ENCODE measurements around the gene DYNC1H1.

Gene DYNC1H1

GRCh38 chr14:102089621-102090343 is 125.4 kb downstream of the DYNC1H1 start:
- TF ChIP-seq EZH2phosphoT487 (IDR thresholded peaks at IDR 0.05; ENCODE audit: borderline replicate concordance, low read length) = no peak
- TF ChIP-seq CTCF (IDR thresholded peaks at IDR 0.05; ENCODE audit: low read depth, low read length, poor library complexity, severe bottlenecking) = no peak
- Histone ChIP-seq H3K4me2 (ENCODE audit: low read length) (peak overlapping the region; percentile 87; the same call in 1 of the 2 replicates), H3K9me3 (ENCODE audit: control insufficient read depth, insufficient read depth, low read length) (no peaks in the 10 kb centered on the region), H3K4me1 (ENCODE audit: control insufficient read depth, low read length) (peaks cover 39% of the 10 kb centered on the region), H3K36me3 (ENCODE audit: control insufficient read depth, low read length) (peaks cover 19% of the 10 kb centered on the region), H4K20me1 (ENCODE audit: control insufficient read depth, insufficient read depth, low read depth, low read length) (peaks cover 14% of the 10 kb centered on the region), H3K4me3 (ENCODE audit: low read length) (no peak overlapping the region), H3F3A (ENCODE audit: control insufficient read depth, insufficient read depth) (peaks cover 22% of the 10 kb centered on the region), H3K27me3 (ENCODE audit: control insufficient read depth, low read length) (no peaks in the 10 kb centered on the region), H3K27ac (ENCODE audit: low read depth, low read length) (no peak overlapping the region), H3K79me2 (ENCODE audit: control insufficient read depth, low read length) (peaks cover 31% of the 10 kb centered on the region), H3K9me2 (replicated peaks; ENCODE audit: control insufficient read depth, low read length) (no peaks in the 10 kb centered on the region)

- Histone ChIP-seq H3K9me3 (ENCODE audit: control insufficient read depth, insufficient read depth, low read length) (no peaks in the 10 kb centered on the region), H3K36me3 (ENCODE audit: control insufficient read depth, low read length) (peaks cover 9% of the 10 kb centered on the region), H3K9me2 (replicated peaks; ENCODE audit: control insufficient read depth, low read length) (no peaks in the 10 kb centered on the region), H3K4me3 (ENCODE audit: low read length) (no peak overlapping the region), H4K20me1 (ENCODE audit: control insufficient read depth, insufficient read depth, low read depth, low read length) (peaks cover 5% of the 10 kb centered on the region; the same call in 1 of the 2 replicates), H3K4me1 (ENCODE audit: control insufficient read depth, low read length) (peaks cover 29% of the 10 kb centered on the region), H3F3A (ENCODE audit: control insufficient read depth, insufficient read depth) (peaks cover 13% of the 10 kb centered on the region), H3K4me2 (ENCODE audit: low read length) (no peak overlapping the region), H3K27ac (ENCODE audit: low read depth, low read length) (no peak overlapping the region), H3K27me3 (ENCODE audit: control insufficient read depth, low read length) (no peaks in the 10 kb centered on the region), H3K79me2 (ENCODE audit: control insufficient read depth, low read length) (peaks cover 22% of the 10 kb centered on the region)
- no peak for TF ChIP-seq CTCF (IDR thresholded peaks at IDR 0.05; ENCODE audit: low read depth, low read length, poor library complexity, severe bottlenecking)
- TF ChIP-seq EZH2phosphoT487 (IDR thresholded peaks at IDR 0.05; ENCODE audit: borderline replicate concordance, low read length) = no peak
These were observed 126.3 kb downstream of the DYNC1H1 start for GRCh38 chr14:102090713-102091112.

- H3K36me3 ChIP-seq (ENCODE audit: control insufficient read depth, low read length) = no peaks in the 10 kb centered on the region
- H4K20me1 ChIP-seq (ENCODE audit: control insufficient read depth, insufficient read depth, low read depth, low read length) = no peaks in the 10 kb centered on the region
- H3F3A ChIP-seq (ENCODE audit: control insufficient read depth, insufficient read depth) = peaks cover 7% of the 10 kb centered on the region
- H3K4me2 ChIP-seq (ENCODE audit: low read length) = no peak overlapping the region
- H3K9me2 ChIP-seq (replicated peaks; ENCODE audit: control insufficient read depth, low read length) = no peaks in the 10 kb centered on the region
- H3K4me1 ChIP-seq (ENCODE audit: control insufficient read depth, low read length) = peaks cover 37% of the 10 kb centered on the region
- no peaks in the 10 kb centered on the region for H3K9me3 ChIP-seq (ENCODE audit: control insufficient read depth, insufficient read depth, low read length)
- H3K4me3 ChIP-seq (ENCODE audit: low read length) = no peak overlapping the region
- H3K27ac ChIP-seq (ENCODE audit: low read depth, low read length) = no peak overlapping the region
- no peaks in the 10 kb centered on the region for H3K27me3 ChIP-seq (ENCODE audit: control insufficient read depth, low read length)
- TF ChIP-seq CTCF (IDR thresholded peaks at IDR 0.05; ENCODE audit: low read depth, low read length, poor library complexity, severe bottlenecking) (no peak), EZH2phosphoT487 (IDR thresholded peaks at IDR 0.05; ENCODE audit: borderline replicate concordance, low read length) (no peak)
- peaks cover 4% of the 10 kb centered on the region for H3K79me2 ChIP-seq (ENCODE audit: control insufficient read depth, low read length)
These were observed 128.4 kb downstream of the DYNC1H1 start for GRCh38 chr14:102092806-102093205.
